Posterior vena cava (tissue), 2 donors: Measurements from ENCODE around the gene NMBR. TPM values are rescaled to one million over a fixed set of nuclear protein-coding genes. Genes with fewer than 3 reads are reported as not detected.
"Not testable (repeated sequence)": the region's sequence is repeated elsewhere in the genome, so short reads cannot be mapped to it uniquely, and the experiment has no call there.

Experiments used
- DNase-seq: peaks from one replicate; pipeline ENCODE4 v3.0.0-alpha.2; 2020; ENCODE audit warnings: low spot score
- intact Hi-C, 2 donors: fragments of 100-400 bp; cut with DNase I; formaldehyde crosslinking; loops; one replicate each; pipeline versions ENCODE4 v1.14.1 to v1.14.2; 2022 to 2023
- total RNA-seq, 2 donors: library from RNA; stranded (reverse); fragmentation: NEBNext Ultra II Directional; extraction: Animal tissue kit (Norgen Biotek cat#: 25700); gene quantifications; one replicate each; pipeline ENCODE4 v1.2.1, GENCODE V29; 2021
- donor health status: DM: yes; HTN: yes; CAD: no.
- donor health status: DM: yes; HTN: yes; CAD: no.

NMBR gene
- total RNA-seq, 2 donors from 2014 or later = not detected

DNA sequence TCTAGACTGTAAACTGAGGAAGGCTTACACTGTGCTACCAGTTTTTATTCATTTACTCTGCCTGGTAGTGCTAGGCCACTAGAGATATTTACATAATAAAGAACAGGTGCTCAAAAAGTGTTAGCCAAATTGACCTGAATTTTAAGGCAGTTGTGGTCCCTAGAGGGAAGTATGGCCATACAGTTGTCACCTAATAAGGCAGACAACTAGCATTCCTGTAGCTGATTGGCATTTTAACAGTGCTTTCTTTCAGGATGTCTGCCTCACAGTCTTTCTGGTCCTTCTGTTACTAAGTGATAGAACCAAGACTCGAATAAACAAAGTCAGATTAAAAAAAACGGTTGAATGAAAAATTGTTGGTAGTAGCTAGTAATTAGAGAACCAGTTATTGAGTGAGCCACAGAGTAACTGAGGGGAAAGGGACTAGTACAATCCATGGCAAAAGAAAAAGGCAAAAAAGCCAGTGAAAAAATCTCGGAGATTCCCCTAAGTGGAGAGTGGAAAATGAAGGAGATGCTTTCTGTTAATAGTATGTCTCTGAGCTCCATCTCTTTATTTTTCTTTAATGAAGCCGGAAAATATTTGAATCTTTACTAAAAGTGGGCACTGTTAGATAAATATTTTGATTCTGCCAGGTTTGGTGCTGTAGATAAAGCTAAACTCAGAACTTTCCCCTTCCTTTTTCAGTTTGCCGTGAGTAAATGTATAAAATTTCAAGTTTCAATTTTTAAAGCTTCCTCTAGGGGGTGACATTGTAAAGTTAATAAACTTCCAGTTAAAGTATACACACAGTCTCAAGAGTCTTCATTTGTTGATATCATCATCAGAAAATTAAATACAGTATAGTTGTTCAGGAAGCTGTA is 9.2 kb upstream of the NMBR start:
- intact Hi-C loops = no loop called here
- DNase-seq = no peak

DNA sequence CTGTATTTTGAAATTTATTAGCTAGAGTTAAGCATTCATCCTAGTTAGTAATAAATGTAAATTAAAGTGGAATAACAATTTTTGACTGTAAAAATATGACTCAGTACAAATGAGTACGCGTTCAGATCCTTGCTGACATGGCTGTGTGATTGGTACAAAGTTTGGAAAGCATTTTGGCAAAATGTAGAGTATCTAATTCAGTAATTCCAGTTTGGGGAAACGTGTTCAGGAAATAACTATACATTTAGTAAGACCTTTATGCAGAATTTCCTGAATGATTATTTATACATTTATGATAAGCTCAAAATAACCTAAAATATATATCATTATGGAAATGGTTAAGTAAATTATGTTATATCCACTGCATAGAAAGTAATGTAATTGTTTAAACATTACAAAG is 8.2 kb upstream of the NMBR start:
- DNase-seq = no peak
- intact Hi-C loops = no loop called here

DNA sequence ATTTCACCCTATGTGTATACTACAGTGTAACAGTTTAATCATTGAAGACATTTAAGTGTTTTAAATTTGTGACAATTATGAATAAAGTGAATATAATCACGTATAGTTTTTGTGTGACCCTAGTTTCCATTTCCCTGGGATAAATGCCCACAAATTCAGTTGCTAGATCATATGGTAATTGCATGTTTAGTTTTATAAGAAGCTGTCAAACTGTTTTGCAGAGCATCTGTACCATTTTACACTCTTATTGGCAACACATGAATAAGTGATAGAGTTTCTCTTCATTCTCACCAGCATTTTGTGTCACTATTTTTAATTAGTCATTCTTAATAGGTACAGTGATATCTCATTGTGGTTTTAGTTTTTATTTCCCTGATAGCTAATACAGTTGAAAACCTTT is 7.4 kb upstream of the NMBR start:
- intact Hi-C loops = no loop called here
- no peak for DNase-seq

DNA sequence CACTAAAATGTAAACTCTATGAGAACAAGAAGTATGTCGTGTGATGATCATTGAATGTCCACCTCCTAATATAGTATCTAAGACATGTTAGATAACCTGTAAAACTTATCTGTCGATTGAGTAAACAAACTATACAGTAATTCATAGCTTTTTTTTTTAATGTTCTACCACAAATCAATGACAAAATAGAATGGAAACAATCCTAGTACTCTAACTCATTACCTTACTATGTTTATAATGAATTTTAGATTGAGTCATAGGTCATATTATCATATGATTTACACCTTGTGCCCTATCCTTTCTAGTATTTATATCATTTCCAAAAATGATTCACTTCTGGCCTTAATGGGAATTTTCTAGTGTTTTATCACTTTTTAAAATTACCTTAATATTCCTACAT is 6.3 kb upstream of the NMBR start:
- intact Hi-C loops = no loop called here
- DNase-seq = no peak

DNA sequence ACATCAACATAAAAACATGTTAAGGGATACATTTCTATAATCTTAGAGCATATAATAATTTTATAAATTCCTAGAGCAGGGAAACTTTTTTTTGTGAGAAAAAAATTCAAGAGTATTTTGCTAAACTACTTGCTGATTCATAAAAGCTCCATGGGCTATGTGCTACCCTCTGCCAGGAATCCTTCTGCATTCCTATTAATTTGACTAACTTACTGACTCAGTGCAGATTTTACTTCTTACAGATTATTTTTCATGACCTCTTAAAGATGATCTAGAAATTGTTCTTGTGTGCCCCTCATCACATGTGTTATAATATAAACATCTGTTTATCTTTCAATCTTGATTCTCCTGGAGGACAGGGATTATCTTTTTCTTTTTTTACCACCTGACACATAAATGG is 5.8 kb upstream of the NMBR start:
- intact Hi-C loops = no loop called here
- DNase-seq = no peak

DNA sequence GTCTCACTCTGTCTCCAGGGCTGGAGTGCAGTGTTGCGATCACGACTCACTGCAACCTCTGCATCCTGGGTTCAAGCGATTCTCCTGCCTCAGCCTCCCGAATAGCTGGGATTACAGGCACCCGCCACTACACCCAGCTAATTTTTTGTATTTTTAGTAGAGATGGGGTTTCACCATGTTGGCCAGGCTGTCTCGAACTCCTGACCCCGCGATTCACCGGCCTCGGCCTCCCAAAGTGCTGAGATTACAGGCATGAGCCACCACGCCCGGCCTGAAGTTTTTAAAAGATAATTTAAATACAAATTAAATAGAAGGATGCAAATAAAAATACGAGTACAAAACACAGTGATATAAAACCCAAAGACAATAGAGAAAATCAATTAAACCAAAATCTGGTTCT is 5.4 kb downstream of the NMBR start:
- intact Hi-C loops = loop anchor here in 1 of 2 donors (10.0 kb wide), 1 partner anchor 243 kb away; no protein-coding TSS in a partner anchor

DNA sequence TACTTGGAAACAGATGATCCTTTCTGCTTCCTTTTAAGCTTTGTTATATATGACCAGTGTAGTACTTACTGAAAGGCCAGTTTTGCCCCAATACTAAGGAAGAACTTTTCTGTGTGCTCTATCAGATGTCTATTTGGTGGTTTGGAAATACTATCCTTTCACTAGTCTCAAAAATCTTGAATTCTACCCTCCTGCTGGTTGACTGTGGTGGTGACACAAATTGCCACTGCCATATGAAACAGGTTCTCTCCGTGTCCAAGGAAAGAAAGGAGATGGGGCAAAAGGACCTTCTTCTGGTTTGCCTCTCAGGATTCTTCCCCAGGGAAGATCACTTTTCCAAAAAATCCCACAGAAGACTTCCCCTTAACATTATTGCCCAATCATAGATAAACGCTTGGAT is 8.0 kb downstream of the NMBR start:
- intact Hi-C loops = no loop called here

More for the DNA sequence above, 5.4 kb downstream of the NMBR start:
- DNase-seq = not testable (repeated sequence)

DNA sequence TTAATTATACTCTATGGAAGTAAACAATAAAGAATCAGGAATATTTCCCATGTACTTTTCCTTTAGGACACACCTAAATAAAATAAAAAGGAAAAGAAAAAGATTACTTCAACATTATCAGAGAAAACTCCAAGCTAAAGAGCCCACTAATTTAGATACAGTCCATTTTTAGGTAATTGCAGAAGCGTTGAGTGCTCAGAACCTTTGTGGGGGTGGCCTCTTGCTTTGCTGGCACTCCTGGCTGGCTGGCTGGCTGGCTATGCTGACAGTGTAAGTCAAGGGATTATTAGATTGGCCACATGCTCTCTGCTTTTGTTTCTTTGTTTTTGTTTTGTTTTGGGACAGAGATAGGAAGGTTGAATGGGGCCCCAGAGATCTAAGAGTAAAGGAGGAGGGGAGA is 14.3 kb downstream of the NMBR start, which contains the start of gene GJE1:
Gene GJE1 (plus strand): TSS at position 301 of the 400 bp plus-strand sequence. CDS start 234 bp downstream, outside the sequence.
- intact Hi-C loops = no loop called here

More for the DNA sequence above, 8.0 kb downstream of the NMBR start:
- no peak for DNase-seq

DNA sequence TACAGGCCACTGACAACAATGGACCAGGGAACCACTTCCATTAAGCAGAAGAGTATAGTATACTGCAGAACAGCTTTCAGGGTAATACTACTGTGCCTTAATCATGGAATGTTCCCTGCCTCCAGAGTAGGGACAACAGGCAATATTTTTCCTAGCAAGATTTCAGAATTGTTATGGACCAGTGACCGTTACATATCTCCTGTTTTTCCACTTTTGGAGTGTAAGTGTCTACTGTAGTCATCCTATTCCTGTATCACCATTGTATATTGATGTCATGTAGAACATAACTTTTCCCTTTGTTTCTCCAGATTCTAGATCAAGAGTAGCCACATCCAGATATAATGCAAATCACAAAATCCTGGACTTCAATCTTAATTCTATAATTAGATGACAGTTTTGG is 16.1 kb downstream of the NMBR start:
- intact Hi-C loops = no loop called here
- DNase-seq = no peak

More for the DNA sequence above, 14.3 kb downstream of the NMBR start, which contains the start of gene GJE1:
- DNase-seq = no peak

DNA sequence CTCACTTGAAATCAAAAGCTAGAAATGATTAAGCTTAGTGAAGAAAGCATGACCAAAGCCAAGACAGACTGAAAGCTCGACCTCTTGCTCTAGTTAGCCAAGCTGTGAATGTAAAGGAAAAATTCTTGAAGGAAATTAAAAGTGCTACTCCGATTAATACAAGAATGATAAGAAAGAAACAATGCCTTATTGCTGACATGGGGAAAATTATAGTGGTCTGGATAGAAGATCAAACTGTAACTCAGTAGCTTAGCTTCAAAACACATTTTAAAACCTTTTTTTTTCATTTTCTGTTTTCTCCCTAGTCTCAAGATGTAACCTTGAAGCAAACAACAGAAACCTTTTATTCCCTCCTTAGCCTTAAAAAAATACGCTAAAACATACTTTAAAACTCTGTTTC is 25.6 kb downstream of the NMBR start:
- intact Hi-C loops = no loop called here
- DNase-seq = no peak

DNA sequence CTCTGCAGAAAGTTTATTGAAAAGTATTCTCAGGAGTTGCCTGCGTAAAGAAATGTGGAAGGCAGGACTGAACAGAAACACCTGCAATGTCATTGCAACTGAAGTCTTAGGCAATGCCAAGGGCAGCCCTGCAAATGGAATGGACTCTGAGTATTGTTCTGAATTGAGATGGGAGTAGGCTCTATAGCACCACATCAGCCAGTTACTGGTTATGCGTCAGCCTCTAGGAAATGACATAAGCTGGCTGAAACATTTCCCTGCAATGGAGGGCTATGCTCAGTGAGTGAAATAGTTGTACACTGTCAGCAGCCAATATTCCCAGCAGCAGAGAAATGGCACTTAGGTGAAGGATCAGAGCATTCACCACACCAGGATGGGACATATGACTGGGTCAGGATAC is 28.0 kb downstream of the NMBR start:
- intact Hi-C loops = no loop called here
- no peak for DNase-seq

DNA sequence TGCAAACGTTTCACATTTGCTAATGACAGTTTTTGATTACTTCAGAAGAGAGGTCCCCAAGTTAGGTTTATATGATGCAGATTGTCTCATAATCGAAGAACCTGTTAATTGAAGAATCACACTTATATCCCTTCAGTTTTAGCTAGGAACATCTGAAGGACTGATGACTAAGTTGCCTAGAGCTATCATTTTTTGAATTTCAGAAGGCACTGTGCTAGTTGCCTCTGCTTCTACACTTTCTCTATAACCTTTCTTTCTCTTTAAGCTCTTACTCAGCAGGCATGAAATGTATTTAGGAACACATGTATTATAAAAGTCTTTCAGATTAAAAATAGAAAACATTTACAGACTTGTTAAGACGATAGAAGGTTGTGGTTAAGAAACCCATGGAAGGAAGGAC is 28.6 kb downstream of the NMBR start:
- intact Hi-C loops = no loop called here
- DNase-seq = no peak

DNA sequence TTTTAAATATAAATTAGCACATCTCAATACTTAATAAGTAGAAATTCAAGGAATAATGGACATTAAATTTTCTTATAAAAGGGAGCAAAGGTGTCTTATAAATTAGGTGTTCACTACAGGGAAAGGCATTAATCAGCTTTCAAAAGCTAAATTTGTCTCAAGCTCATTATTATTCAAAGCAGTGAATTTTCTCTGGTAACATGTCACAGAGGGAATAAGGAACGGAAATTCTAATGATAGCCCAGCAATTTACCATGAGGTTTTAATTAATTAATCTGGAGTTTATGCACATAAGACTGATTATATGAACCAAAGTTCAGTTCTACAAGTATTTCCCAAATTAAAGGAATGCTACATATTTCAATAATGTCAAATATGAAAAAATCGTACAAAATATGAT is 29.6 kb downstream of the NMBR start:
- intact Hi-C loops = no loop called here
- DNase-seq = no peak

DNA sequence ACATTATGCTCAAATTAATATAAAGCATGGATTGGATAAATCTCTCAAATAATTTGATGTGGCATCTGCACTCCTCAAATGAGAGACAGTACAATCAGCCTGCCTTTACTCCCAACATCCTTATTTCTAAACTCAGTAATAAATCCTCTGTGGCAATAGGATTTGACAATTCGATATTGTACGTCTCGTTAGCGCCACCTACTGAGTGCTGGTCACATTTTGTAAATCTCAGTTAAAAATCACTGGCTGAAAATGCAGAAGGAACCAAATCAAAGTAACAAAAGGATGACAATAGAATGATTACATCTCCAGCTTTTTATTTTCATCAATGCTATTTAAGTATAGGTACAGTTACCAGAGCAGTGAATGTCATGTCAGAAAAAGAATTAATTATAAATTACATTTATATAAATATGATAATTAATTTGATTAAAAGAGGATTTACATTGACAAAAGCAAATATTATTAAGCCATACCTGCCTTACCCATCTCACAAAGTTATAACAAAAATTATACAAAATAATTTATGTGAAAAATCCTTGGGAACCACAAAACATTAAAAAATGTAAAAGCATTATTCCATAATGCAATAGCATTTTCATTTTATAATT is 34.4 kb downstream of the NMBR start:
- peak; percentile 82 for DNase-seq
- intact Hi-C loops = no loop called here

DNA sequence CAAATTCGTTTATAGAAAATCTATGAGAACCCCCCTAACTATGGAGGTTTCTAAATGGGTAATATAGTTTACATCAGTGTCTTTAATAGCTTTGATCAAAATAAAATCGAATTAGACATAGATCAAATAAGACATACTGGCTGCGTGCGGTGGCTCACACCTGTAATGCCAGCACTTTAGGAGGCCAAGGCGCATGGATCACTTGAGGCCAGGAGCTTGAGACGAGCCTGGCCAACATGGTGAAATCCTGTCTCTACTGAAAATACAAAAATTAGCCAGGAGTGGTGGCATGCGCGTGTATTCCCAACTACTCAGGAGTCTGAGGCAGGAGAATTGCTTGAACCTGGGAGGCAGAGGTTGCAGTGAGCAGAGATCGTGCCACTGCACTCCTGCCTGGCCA is 36.1 kb downstream of the NMBR start:
- DNase-seq = peak; percentile 50
- intact Hi-C loops = not testable (repeated sequence)

DNA sequence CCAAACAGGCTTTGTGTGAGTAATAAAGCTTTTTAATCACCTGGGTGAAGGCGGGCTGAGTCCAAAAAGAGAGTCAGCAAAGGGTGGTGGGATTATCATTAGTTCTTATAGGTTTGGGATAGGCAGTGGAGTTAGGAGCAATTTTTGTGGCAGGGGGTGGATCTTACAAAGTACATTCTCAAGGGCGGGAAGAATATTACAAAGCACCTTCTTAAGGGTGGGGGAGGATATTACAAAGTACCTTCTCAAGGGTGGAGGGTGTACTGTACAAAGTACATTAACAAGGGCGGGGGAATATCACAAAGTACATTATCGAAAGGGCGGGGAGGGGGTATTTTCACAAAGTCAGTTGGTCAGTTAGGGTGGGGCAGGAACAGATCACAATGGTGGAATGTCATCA is 42.1 kb downstream of the NMBR start:
- DNase-seq, intact Hi-C loops: not testable (repeated sequence)

DNA sequence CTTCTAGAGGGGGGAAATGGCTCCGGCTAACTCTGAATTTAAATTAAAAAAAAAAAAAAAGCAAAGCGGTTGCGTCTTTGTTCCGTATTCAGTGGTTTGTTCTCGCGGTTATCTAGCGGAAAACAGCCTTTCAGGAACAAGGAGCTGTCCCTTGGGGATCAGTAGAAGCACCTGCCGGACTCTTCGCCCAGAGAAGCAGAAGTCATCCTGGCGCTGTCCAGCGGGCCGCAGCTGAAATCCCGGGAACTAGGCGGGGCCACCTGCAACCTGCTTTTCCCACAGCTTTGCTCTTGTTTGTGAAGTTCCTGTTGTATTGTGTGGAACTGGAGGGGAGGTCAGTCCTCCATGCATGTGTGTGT is 58.1 kb downstream of the NMBR start:
- no peak for DNase-seq
- intact Hi-C loops = no loop called here

DNA sequence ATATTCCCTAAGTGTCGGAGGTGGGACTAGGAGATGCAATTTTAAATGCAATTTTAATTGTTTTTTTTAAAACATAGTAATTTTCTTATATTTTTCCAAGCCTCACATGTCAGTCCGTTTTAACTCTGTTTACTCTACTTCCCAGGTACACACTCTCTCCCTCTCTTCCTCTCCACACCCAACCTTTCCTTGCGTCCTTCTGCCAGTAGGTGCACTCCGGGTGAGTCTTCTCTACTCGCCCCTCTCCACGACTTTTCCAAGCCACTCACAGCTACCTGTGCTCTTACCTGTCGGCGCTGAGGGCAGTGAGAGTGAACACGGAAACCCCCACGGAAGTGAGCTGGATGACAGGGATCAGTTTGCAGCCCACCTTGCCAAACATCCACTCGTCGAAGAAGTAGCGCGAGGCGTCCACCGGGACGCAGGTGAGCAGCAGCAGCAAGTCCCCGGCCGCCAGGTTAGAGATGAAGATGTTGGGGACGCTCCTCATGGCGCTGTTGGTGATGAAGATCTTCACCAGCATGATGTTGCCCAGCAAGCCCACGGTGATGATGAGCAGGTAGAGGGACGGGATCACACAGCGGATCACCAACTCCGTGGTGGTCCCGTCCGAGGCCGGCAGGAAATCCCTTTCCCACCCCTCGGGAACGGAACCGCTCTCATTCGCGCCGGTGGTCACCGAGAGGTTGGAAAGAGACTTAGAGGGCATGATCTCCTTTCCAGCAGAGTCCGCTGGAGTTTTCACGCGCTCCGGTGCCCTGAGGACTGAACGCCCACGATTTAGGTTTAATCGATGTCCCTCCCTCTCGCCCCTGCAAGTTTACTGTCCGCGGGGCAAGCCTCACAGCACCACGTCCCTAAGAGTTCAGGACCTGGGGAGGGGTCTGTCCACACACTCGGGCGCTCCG is 58.7 kb downstream of the NMBR start:
- DNase-seq = peak; percentile 69
- intact Hi-C loops = no loop called here

DNA sequence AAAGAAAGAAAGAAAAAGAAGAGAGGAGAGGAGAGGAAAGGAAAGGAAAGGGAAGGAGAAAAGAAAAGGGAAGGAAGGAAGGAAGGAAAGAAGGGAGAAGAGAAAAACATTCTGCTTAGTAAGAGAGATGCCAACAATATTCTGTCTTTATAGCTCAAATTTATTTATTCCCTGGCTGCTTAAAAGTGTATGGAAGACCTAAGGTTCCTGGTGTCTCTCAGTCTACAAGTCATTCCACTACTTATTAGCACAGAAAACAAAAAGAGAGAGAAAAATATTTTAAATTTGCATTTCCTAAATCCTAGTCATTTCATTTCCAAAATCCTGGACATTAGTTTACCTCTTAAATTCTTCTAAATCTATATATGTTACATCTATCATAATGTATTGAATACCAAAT is 67.8 kb downstream of the NMBR start:
- intact Hi-C loops = no loop called here
- no peak for DNase-seq
